ENCODE data around the gene MGAT4B.

GRCh38 chr5:179840766-179841165 is 34.1 kb upstream of the MGAT4B start:
- TF ChIP-seq CTCF (conservative IDR thresholded peaks at IDR 0.05), result no peak
- no peak for TF ChIP-seq EZH2 (IDR thresholded peaks at IDR 0.05; ENCODE audit: low read depth)
